Testis (tissue), 2 donors: ENCODE results near the gene PARS2.

Experiments used
- POLR2A ChIP-seq: fragments of 450-650 bp; IDR thresholded peaks from one replicate; pipeline ENCODE4 v1.6.1; 2017; ENCODE audit warnings: antibody characterized with exemption, mild to moderate bottlenecking, moderate library complexity
- TF ChIP-seq, protein P1 (sequence below), 3 experiments: fragments of 450-650 bp in 2 of 3; fragments of 200-600 bp in 1 of 3; sonication (generic) in 1 of 3; IDR thresholded peaks; one replicate each; pipeline ENCODE4 v1.5.1; 2016 to 2019; ENCODE audit warnings: antibody characterized with exemption in 3 of 3, mild to moderate bottlenecking in 2 of 3, moderate library complexity in 1 of 3

DNA sequence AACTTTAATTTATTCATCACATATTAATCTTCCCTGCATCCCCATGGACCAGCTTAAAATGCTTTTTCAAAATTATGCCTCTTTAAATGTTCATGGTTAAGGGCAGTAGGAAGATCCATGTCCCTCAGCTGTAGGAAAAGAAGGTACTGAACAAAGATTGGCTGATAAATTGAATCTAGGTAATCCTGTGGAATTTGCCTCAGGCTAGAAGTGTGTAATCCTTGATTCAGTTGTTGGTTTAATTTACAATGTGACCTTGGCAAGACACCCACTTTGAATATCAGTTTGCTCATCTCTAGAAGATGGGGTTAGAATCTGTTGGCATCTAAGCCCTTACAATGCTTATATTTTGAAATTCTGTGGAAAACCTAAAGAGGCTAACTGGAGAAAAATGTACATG, 42.6 kb downstream of the PARS2 start:
- TF ChIP-seq POLR2A = no peak
- TF ChIP-seq, protein P1, sequence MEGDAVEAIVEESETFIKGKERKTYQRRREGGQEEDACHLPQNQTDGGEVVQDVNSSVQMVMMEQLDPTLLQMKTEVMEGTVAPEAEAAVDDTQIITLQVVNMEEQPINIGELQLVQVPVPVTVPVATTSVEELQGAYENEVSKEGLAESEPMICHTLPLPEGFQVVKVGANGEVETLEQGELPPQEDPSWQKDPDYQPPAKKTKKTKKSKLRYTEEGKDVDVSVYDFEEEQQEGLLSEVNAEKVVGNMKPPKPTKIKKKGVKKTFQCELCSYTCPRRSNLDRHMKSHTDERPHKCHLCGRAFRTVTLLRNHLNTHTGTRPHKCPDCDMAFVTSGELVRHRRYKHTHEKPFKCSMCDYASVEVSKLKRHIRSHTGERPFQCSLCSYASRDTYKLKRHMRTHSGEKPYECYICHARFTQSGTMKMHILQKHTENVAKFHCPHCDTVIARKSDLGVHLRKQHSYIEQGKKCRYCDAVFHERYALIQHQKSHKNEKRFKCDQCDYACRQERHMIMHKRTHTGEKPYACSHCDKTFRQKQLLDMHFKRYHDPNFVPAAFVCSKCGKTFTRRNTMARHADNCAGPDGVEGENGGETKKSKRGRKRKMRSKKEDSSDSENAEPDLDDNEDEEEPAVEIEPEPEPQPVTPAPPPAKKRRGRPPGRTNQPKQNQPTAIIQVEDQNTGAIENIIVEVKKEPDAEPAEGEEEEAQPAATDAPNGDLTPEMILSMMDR (IDR thresholded peaks at IDR 0.05) = no peak
